GM12873 (cell line): Measurements from ENCODE around the gene TNFRSF18.

Source experiments
- CTCF ChIP-seq: IDR thresholded peaks from 2 replicates; pipeline ENCODE4 v1.5.1; 2012; ENCODE audit warnings: low read depth, mild to moderate bottlenecking, moderate library complexity, low read length, control low read depth; ENCODE audit not compliant: insufficient read depth; ENCODE audit errors: missing control alignments

TNFRSF18 gene

DNA sequence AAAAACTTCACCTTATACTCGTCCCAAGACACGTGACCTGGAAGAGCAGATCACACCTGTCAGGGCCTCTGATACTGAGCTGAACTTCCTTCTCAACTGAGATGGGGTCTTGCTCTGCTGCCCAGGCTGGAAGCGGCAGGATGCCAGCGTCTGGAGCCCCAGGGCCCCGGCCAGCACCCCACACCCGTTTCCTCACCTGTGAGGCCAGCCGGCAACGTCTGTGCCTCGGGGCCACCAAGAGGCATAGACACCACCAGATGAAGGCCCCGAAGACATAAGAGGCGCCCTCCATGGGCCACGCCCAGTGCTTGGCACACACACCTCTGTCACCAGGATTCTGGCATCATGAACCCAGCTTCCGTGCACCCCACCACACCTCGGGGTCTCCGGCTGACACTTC lies 16.9 kb upstream of the TNFRSF18 start:
- TF ChIP-seq CTCF: no peak

- no peak for TF ChIP-seq CTCF
Observed at GRCh38 chr1:1222575-1223225, 16.3 kb upstream of the TNFRSF18 start.

DNA sequence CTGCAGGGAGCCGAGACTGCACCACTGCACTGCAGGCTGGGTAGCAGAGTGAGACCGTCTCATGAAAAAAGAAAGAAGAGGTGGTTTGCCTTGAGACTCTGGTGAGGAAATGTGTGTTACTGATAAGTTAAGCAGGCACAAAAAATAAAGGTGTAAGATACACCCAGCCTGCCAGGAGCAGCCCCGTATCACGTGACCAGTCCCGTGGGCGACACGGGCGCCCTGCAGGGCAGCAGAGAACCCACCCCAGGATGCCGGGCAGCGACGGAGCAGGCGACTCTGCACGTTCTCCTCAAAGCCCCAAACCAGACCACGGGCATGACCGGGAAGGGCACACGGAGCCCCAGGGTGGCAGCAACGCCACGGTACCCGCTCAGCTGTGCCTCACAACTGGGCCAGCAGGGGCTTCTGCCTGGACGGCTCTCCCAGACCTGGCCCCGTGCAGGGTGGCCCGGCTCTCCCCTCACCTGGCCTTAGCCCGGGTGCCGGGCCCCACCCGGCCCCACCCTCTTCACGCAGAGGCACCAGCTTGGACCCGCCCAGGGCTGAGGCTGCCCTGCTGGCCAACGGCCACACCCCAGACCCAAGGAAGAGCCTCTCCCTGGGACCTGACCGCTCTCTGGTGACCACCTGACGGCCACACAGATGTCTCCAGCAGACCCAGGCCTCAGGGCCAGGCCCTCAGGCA lies 15.6 kb upstream of the TNFRSF18 start:
- no peak for TF ChIP-seq CTCF

DNA sequence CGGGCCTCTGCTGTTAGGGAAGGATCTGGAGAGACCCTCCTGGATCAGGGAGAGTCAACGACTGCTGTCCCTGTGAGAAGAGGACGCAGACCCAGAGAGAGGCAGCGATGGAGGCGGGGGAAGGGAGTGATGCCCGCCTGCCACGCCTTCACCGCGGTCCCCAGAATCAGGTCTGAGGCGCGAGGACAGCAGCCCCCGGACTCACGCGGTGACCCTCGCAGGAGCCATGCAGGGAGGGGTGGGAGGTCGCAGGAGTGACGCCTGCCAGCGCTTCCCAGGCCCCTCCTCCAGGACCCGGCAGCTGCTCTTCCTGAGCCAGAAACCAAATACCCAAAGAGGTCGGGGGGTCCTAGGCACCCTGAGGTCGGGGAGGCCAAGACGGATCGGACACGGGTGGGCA lies 13.8 kb upstream of the TNFRSF18 start:
- TF ChIP-seq CTCF: no peak

DNA sequence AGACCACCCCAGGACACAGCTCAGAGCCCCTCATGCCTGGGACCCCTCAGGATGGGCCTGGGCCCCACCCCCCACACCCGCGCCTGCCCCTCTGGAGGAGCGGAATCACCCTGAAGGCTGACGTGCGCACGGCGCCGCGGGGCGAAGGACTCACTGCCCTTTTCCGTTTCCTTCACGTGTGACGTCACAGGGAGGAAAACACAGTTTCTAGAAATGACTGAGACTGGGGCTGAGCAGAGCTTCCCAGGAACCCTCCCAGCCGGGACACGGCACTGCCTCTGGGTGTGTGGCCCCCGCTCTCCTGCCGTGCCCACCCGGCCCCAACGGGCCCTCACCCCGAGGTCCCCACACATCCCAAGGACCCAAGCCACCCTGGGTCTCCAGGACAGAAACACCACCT lies 12.9 kb upstream of the TNFRSF18 start:
- no peak for TF ChIP-seq CTCF

DNA sequence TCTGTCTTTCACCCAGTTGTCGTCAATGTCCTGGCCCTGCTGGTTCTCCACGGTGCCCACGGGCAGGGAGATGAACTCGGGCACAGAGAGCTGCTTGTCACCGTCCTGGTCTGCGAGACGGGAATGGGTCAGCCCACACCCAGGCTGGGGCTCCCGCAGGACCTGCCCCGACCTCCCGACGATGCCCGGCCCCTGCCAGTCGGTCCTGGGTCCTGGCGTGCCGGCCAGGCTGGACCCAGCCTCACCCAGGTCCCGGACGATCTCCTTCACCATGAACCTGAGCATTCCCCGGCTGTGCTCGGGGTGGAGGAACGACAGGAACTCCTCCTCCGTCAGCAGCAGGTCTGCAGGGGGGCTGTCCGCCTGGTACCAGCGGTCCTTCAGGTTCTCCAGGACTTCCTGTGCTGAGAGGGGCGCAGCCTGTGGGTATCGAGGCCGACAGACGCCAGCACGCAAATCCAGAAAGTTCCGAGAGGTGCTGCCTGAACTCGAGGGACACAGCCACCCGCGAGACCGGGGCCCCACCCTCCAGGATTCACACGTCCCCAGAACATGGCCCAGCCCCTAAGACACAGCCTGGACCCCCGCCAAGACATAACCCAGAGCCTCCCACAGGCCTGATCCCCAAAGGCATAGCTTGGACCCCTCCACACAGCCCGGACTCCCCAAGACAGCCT lies 12.3 kb upstream of the TNFRSF18 start:
- no peak for TF ChIP-seq CTCF

GRCh38 chr1:1217621-1218523 lies 11.5 kb upstream of the TNFRSF18 start:
- TF ChIP-seq CTCF: no peak
